ENCODE results near the gene TOP2B.

TOP2B gene

GRCh38 chr3:25693238-25693637 lies 28.5 kb upstream of the TOP2B start:
- Histone ChIP-seq H2BK12ac (ENCODE audit: low read length) (no peak overlapping the region), H2BK15ac (ENCODE audit: low read length) (no peak overlapping the region)

GRCh38 chr3:25692341-25692740 lies 27.6 kb upstream of the TOP2B start:
- WGBS, 2 donors (ENCODE audit: extremely low coverage in 2 of 2, insufficient read length in 2 of 2, insufficient replicate concordance in 1 of 2): no CpG with 5 or more reads among the region's 1 CpG
- Histone ChIP-seq H2AFZ (ENCODE audit: low read length) (no peak overlapping the region), H3K27ac (replicated peaks; ENCODE audit: low read length) (no peak overlapping the region)

More at GRCh38 chr3:25693238-25693637, 28.5 kb upstream of the TOP2B start:
- H3K9ac ChIP-seq (ENCODE audit: low read depth, low read length, poor library complexity): no peak overlapping the region
- H3K36me3 ChIP-seq (replicated peaks in 1 of 2; ENCODE audit: control insufficient read depth in 2 of 2, insufficient read depth in 2 of 2, low read length in 2 of 2): no peaks in the 10 kb centered on the region
- no peak overlapping the region for H3K14ac ChIP-seq (ENCODE audit: low read length)
- no peak overlapping the region for H3K23ac ChIP-seq (ENCODE audit: low read depth, low read length, poor library complexity)
- H3K4me3 ChIP-seq (ENCODE audit: low read length in 2 of 2): no peak overlapping the region
- H4K91ac ChIP-seq (ENCODE audit: low read depth, low read length, poor library complexity): no peak overlapping the region
- DNase-seq (ENCODE audit: low spot score): no peak
- peaks cover 0 to 2% of the 10 kb centered on the region in 2 donors for H3K4me1 ChIP-seq (ENCODE audit: control insufficient read depth in 2 of 2, insufficient read depth in 1 of 2, low read depth in 1 of 2, low read length in 2 of 2)
- H3K9me3 ChIP-seq (replicated peaks in 1 of 2; ENCODE audit: control insufficient read depth in 2 of 2, insufficient read depth in 1 of 2, low read depth in 1 of 2, low read length in 2 of 2): no peaks in the 10 kb centered on the region
- no peak overlapping the region for H3K4me2 ChIP-seq (ENCODE audit: insufficient read depth, low read length, poor library complexity, severe bottlenecking)
- no peaks in the 10 kb centered on the region for H3K79me1 ChIP-seq (ENCODE audit: low read depth, low read length)
- H2AFZ ChIP-seq (ENCODE audit: low read length): no peak overlapping the region
- H3K18ac ChIP-seq (ENCODE audit: low read length): no peak overlapping the region
- H3K27me3 ChIP-seq (ENCODE audit: control insufficient read depth in 3 of 3, insufficient read depth in 3 of 3, low read depth in 1 of 3, low read length in 3 of 3): peaks cover 0 to 11% (median 0%) of the 10 kb centered on the region in 3 experiments
- H4K8ac ChIP-seq (ENCODE audit: low read depth, low read length): no peak overlapping the region
- WGBS, 2 donors (ENCODE audit: extremely low coverage in 2 of 2, insufficient read length in 2 of 2, insufficient replicate concordance in 1 of 2): no CpG with 5 or more reads among the region's 3 CpGs
- H2BK5ac ChIP-seq (ENCODE audit: low read length): no peak overlapping the region
- no peak overlapping the region for H3K27ac ChIP-seq (replicated peaks; ENCODE audit: low read length)
- H3K4ac ChIP-seq (ENCODE audit: low read length): no peak overlapping the region
- H2BK120ac ChIP-seq (ENCODE audit: low read depth, low read length): no peak overlapping the region
- no peak overlapping the region for H2AK5ac ChIP-seq (ENCODE audit: low read depth, low read length)

GRCh38 chr3:25690768-25691533 lies 26.2 kb upstream of the TOP2B start:
- H2BK12ac ChIP-seq (ENCODE audit: low read length): no peak overlapping the region
- no peak for DNase-seq (ENCODE audit: low spot score)
- no CpG with 5 or more reads among the region's 2 CpGs for WGBS, 2 donors (ENCODE audit: extremely low coverage in 2 of 2, insufficient read length in 2 of 2, insufficient replicate concordance in 1 of 2)
- H3K4me2 ChIP-seq (ENCODE audit: insufficient read depth, low read length, poor library complexity, severe bottlenecking): no peak overlapping the region
- no peak overlapping the region for H2AK5ac ChIP-seq (ENCODE audit: low read depth, low read length)
- no peak overlapping the region for H2BK5ac ChIP-seq (ENCODE audit: low read length)
- no peak overlapping the region for H3K18ac ChIP-seq (ENCODE audit: low read length)
- H3K4ac ChIP-seq (ENCODE audit: low read length): no peak overlapping the region
- no peak overlapping the region for H3K4me3 ChIP-seq (ENCODE audit: low read length in 2 of 2)
- no peak overlapping the region for H3K14ac ChIP-seq (ENCODE audit: low read length)
- H3K79me1 ChIP-seq (ENCODE audit: low read depth, low read length): no peaks in the 10 kb centered on the region
- no peak overlapping the region for H3K23ac ChIP-seq (ENCODE audit: low read depth, low read length, poor library complexity)
- H3K36me3 ChIP-seq (replicated peaks in 1 of 2; ENCODE audit: control insufficient read depth in 2 of 2, insufficient read depth in 2 of 2, low read length in 2 of 2): no peaks in the 10 kb centered on the region
- no peak overlapping the region for H2BK15ac ChIP-seq (ENCODE audit: low read length)
- H3K27me3 ChIP-seq (ENCODE audit: control insufficient read depth in 3 of 3, insufficient read depth in 3 of 3, low read depth in 1 of 3, low read length in 3 of 3): peaks cover 0 to 15% (median 0%) of the 10 kb centered on the region in 3 experiments
- no peak overlapping the region for H2BK120ac ChIP-seq (ENCODE audit: low read depth, low read length)
- no peak overlapping the region for H4K8ac ChIP-seq (ENCODE audit: low read depth, low read length)
- H3K4me1 ChIP-seq (ENCODE audit: control insufficient read depth in 2 of 2, insufficient read depth in 1 of 2, low read depth in 1 of 2, low read length in 2 of 2): peaks cover 0 to 2% of the 10 kb centered on the region in 2 donors
- no peak overlapping the region for H3K9ac ChIP-seq (ENCODE audit: low read depth, low read length, poor library complexity)
- no peak overlapping the region for H4K91ac ChIP-seq (ENCODE audit: low read depth, low read length, poor library complexity)
- no peak overlapping the region for H3K27ac ChIP-seq (replicated peaks; ENCODE audit: low read length)
- no peaks in the 10 kb centered on the region for H3K9me3 ChIP-seq (replicated peaks in 1 of 2; ENCODE audit: control insufficient read depth in 2 of 2, insufficient read depth in 1 of 2, low read depth in 1 of 2, low read length in 2 of 2)
- H2AFZ ChIP-seq (ENCODE audit: low read length): no peak overlapping the region

More at GRCh38 chr3:25692341-25692740, 27.6 kb upstream of the TOP2B start:
- Histone ChIP-seq H3K4me1 (ENCODE audit: control insufficient read depth in 2 of 2, insufficient read depth in 1 of 2, low read depth in 1 of 2, low read length in 2 of 2) (peaks cover 0 to 2% of the 10 kb centered on the region in 2 donors), H2BK120ac (ENCODE audit: low read depth, low read length) (no peak overlapping the region), H3K4me3 (ENCODE audit: low read length in 2 of 2) (no peak overlapping the region), H4K8ac (ENCODE audit: low read depth, low read length) (no peak overlapping the region), H3K4ac (ENCODE audit: low read length) (no peak overlapping the region), H3K9ac (ENCODE audit: low read depth, low read length, poor library complexity) (no peak overlapping the region), H3K9me3 (replicated peaks in 1 of 2; ENCODE audit: control insufficient read depth in 2 of 2, insufficient read depth in 1 of 2, low read depth in 1 of 2, low read length in 2 of 2) (no peaks in the 10 kb centered on the region), H3K79me1 (ENCODE audit: low read depth, low read length) (no peaks in the 10 kb centered on the region), H2BK5ac (ENCODE audit: low read length) (no peak overlapping the region), H4K91ac (ENCODE audit: low read depth, low read length, poor library complexity) (no peak overlapping the region), H2BK12ac (ENCODE audit: low read length) (no peak overlapping the region), H3K23ac (ENCODE audit: low read depth, low read length, poor library complexity) (no peak overlapping the region), H3K18ac (ENCODE audit: low read length) (no peak overlapping the region), H2BK15ac (ENCODE audit: low read length) (no peak overlapping the region), H3K27me3 (ENCODE audit: control insufficient read depth in 3 of 3, insufficient read depth in 3 of 3, low read depth in 1 of 3, low read length in 3 of 3) (peaks cover 0 to 15% (median 0%) of the 10 kb centered on the region in 3 experiments), H3K14ac (ENCODE audit: low read length) (no peak overlapping the region), H2AK5ac (ENCODE audit: low read depth, low read length) (no peak overlapping the region), H3K36me3 (replicated peaks in 1 of 2; ENCODE audit: control insufficient read depth in 2 of 2, insufficient read depth in 2 of 2, low read length in 2 of 2) (no peaks in the 10 kb centered on the region), H3K4me2 (ENCODE audit: insufficient read depth, low read length, poor library complexity, severe bottlenecking) (no peak overlapping the region)
- no peak for DNase-seq (ENCODE audit: low spot score)

GRCh38 chr3:25689226-25689625 lies 24.5 kb upstream of the TOP2B start:
- no peak for DNase-seq (ENCODE audit: low spot score)
- H3K79me1 ChIP-seq (ENCODE audit: low read depth, low read length): no peaks in the 10 kb centered on the region
- WGBS, 2 donors (ENCODE audit: extremely low coverage in 2 of 2, insufficient read length in 2 of 2, insufficient replicate concordance in 1 of 2): no CpG with 5 or more reads among the region's 3 CpGs
- H3K27ac ChIP-seq (replicated peaks; ENCODE audit: low read length): no peak overlapping the region
- H4K8ac ChIP-seq (ENCODE audit: low read depth, low read length): no peak overlapping the region
- no peak overlapping the region for H2BK12ac ChIP-seq (ENCODE audit: low read length)
- H3K23ac ChIP-seq (ENCODE audit: low read depth, low read length, poor library complexity): no peak overlapping the region
- peaks cover 0 to 15% (median 0%) of the 10 kb centered on the region in 3 experiments for H3K27me3 ChIP-seq (ENCODE audit: control insufficient read depth in 3 of 3, insufficient read depth in 3 of 3, low read depth in 1 of 3, low read length in 3 of 3)
- no peak overlapping the region for H3K4me3 ChIP-seq (ENCODE audit: low read length in 2 of 2)
- H4K91ac ChIP-seq (ENCODE audit: low read depth, low read length, poor library complexity): no peak overlapping the region
- H3K4ac ChIP-seq (ENCODE audit: low read length): no peak overlapping the region
- H3K14ac ChIP-seq (ENCODE audit: low read length): no peak overlapping the region
- H2AFZ ChIP-seq (ENCODE audit: low read length): no peak overlapping the region
- no peak overlapping the region for H3K9ac ChIP-seq (ENCODE audit: low read depth, low read length, poor library complexity)
- no peak overlapping the region for H2AK5ac ChIP-seq (ENCODE audit: low read depth, low read length)
- no peak overlapping the region for H2BK5ac ChIP-seq (ENCODE audit: low read length)
- H3K9me3 ChIP-seq (replicated peaks in 1 of 2; ENCODE audit: control insufficient read depth in 2 of 2, insufficient read depth in 1 of 2, low read depth in 1 of 2, low read length in 2 of 2): no peaks in the 10 kb centered on the region
- H2BK120ac ChIP-seq (ENCODE audit: low read depth, low read length): no peak overlapping the region
- peaks cover 0 to 2% of the 10 kb centered on the region in 2 donors for H3K4me1 ChIP-seq (ENCODE audit: control insufficient read depth in 2 of 2, insufficient read depth in 1 of 2, low read depth in 1 of 2, low read length in 2 of 2)
- no peak overlapping the region for H3K4me2 ChIP-seq (ENCODE audit: insufficient read depth, low read length, poor library complexity, severe bottlenecking)
- no peak overlapping the region for H3K18ac ChIP-seq (ENCODE audit: low read length)
- H3K36me3 ChIP-seq (replicated peaks in 1 of 2; ENCODE audit: control insufficient read depth in 2 of 2, insufficient read depth in 2 of 2, low read length in 2 of 2): no peaks in the 10 kb centered on the region
- H2BK15ac ChIP-seq (ENCODE audit: low read length): no peak overlapping the region
